COLO668 (cell line): Measurements from ENCODE around the gene PLEKHG5.
"Not testable (repeated sequence)": the region's sequence is repeated elsewhere in the genome, so short reads cannot be mapped to it uniquely, and the experiment has no call there.

Experiments
- DNase-seq: peaks from one replicate; lab custom pipeline; 2025; ENCODE audit not compliant: unreplicated experiment; lab: John Stamatoyannopoulos, UW

The PLEKHG5 gene

GRCh38 chr1:6447016-6447817 is 44.2 kb downstream of the PLEKHG5 start:
- peak; percentile 91 for DNase-seq

DNA sequence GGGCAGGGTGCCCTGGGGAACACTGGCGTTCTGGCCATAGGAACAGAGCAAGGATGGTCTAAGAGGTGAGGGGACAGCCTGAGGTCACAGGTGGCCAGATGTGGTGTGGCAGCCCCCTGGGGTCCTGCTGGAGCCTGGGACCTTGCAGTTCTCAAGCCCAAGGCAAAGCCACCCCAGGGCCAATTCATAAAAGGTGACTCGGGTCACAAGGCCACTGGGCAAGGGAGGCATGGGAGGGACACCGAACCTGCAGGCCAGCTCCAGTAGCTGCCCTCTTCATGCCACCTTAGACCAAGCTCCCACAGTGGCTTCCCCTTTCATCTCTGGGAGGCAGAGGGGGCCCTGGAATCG is 44.8 kb downstream of the PLEKHG5 start:
- no peak for DNase-seq

DNA sequence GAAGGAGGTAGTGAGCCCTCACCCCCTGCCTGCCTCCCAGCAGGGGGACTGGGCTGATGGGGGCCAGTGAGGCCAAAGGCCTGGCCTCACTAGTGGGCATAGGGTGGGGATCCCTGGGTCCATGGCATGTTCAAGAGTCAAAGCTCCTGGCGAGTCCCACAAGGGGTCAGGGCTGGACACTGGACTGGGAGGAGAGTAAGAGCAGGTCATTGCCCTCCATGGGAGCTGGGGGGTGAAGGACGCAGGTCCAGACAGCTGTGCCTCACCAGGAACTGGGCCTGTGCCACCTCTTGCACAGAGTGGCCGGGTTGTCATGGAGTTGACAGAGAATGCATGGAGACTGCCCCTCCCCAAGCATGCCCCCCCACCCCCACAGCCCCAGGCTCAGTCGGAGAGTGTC is 45.5 kb downstream of the PLEKHG5 start:
- peak; percentile 51 for DNase-seq

- peak; percentile 84 for DNase-seq
Measured at GRCh38 chr1:6445062-6445763, 46.3 kb downstream of the PLEKHG5 start.

DNA sequence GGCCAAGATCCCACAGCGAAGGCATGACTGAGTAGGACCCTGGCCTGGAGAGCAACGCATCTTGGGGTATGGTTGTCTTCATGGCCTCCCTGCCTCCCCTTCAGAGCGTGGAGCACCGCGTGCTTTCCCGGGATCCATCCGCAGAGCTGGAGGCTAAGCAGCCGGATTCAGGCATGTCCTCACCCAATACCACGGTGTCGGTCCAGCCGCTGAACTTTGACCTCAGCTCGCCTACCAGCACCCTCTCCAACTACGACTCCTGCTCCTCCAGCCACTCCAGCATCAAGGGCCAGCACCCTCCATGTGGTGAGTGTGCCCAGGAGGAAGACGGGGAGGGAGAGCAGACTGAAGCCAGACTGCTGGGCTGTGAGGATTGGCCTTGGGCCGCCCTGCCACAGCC is 47.1 kb downstream of the PLEKHG5 start:
- DNase-seq, result no peak

GRCh38 chr1:6443339-6444115 is 47.9 kb downstream of the PLEKHG5 start:
- peak; percentile 56 for DNase-seq

GRCh38 chr1:6441586-6441985 is 49.9 kb downstream of the PLEKHG5 start:
- DNase-seq, result no peak

- DNase-seq, result peak; percentile 88
Measured at GRCh38 chr1:6440198-6441126, 51.0 kb downstream of the PLEKHG5 start.

DNA sequence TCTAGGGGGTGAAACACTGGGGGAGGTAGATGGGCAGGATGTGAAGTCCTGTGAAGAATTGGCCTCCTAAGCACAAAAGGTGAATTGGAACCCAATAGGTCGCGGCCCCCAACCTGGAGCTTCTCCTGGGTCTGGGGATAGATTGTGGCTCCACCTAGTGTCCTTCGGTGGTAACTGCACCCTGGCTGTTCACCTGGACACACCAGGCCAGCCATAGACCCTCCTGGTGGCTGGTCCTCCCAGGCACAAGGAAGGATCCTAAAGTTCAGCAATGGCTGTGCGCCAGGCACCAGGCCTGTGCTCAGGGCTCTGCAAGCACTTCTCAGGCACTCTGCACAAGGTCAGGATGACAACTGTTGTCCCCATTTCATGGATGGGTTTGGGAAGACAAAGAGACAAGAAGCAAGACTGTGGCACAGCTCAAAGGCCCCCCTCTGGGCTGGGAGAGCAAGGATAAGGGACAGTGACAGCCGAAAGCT is 53.4 kb downstream of the PLEKHG5 start:
- peak; percentile 86 for DNase-seq

DNA sequence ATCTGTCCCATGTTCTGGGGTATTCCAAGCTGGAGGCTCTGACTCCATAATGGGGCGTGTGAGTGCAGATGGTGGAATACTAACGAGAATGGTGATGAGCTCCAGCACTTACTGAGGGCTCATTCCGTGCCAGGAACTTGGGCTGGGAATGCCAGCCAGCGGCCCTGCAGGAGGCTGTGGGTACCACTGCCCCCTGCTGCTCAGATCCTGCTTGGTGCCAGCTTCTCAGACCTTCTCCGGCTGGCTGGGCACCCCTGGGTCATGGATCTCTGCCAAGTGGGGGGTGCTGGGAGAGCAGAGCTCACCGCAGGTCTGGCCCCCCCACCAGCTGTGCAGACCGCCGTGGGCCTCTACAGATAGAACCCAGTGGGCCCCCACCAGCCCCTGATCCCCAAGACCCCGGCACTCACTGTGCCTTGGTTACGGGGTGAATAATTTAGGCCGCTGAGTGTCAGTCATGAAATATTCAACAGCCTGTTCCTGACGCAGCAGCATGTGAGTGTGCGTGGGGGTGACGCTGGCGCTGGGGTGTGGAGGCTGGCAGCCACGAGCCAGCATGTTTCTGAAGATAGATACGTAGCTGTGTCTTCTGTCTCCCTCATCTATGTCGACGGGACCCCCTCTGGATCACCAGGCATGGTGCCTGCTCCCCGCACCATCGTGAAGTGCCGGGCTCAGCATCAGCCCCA is 54.3 kb downstream of the PLEKHG5 start:
- peak; percentile 78 for DNase-seq

GRCh38 chr1:6436277-6436676 is 55.2 kb downstream of the PLEKHG5 start:
- not testable (repeated sequence) for DNase-seq

DNA sequence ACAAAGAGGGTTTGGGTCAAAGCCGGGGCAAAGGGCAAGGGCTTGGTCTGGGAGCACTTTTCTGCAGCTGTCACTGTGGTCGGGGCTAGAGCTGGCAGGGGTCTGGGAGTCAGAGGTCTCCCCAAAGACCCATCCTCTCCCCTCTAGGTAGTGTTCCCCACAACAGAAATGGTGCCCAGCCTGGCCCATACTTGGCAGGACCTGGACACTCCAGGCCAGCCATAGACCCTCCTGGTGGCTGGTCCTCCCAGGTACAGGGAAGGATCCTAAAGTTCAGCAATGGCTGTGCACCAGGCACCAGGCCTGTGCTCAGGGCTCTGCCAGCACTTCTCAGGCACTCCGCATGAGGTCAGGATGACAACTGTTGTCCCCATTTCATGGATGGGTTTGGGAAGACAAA is 55.9 kb downstream of the PLEKHG5 start:
- DNase-seq, result no peak

DNA sequence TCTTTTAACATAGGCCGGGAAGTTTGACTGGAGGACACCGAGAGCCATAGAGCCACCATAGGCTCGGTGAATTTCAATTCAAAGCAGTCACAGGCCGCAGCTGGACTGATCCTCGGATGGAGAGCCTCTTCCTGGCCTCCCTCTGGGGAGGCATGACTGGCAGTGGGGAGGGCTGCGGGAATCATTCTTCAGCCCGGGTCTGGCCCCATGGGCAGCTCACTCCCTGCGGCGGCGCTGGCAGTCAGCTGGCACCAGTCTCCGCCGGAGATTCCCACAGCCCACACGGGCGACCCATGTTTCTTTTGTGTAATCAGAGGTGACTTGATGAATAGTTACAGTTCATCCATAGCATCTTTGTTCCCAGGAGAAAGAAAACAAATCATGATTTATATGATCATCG is 56.3 kb downstream of the PLEKHG5 start:
- no peak for DNase-seq

- no peak for DNase-seq
Measured at GRCh38 chr1:6434186-6434585, 57.3 kb downstream of the PLEKHG5 start.

- DNase-seq, result not testable (repeated sequence)
Measured at GRCh38 chr1:6431645-6432579, 59.6 kb downstream of the PLEKHG5 start.

DNA sequence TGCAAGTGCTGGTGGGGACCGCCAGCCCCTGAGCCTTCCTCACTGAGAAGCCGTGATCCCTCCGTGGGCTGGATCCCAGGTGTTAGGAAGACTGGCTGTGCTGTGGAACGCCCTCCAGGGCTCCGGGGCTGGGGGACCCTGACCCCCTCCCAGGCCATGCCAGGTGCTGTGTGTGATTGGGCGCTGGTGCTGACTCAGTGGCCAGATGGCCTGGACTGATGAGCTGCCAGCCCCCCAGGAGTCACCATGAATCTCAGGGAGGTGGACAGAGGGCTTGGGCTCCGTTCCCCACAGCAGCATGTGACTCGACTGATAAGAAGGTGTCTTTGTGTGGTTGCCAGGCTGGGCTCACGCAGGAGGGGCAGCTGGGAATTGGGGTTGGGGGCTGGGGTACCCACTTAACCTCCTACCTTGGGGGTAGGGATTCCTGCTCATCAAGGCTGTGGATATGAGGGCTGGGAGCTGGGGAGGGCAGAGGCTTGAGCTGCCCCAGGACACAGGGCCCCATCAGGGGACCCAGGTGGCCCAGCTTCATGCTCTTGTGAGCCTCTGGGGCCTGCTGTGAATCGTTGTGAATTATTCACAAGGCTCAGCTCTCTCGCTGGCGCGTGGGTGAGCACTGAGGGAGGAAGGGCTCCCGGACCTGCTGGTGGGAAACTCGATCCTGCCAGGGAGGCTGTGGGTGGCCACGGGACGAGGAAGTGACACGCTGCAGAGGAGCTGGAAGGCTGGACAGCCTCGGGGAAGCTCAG is 61.6 kb downstream of the PLEKHG5 start:
- DNase-seq, result peak; percentile 26

DNA sequence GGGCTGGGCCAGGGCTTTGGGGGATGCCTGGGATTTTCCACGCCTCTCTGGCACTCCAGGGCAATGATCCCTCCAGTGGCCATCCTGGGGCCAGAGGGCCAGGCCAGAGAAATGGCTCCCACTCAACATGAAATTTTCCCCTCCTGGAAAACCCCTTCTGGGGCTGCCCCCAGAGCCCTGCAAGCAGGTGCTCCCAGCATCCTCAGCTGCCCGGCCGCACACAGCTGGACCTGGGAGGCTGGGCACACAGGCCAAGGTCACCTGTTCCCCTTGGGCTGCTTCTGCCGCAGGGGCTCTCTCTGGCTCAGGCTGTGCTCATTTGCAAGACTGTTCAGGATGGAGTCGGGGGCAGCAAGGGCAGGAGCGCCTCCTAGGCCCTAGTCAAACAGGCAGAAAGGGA is 63.0 kb downstream of the PLEKHG5 start:
- not testable (repeated sequence) for DNase-seq
